K562 (cell line): ENCODE measurements around the gene COL16A1. TPM values are rescaled to one million over a fixed set of nuclear protein-coding genes. Genes with fewer than 3 reads are reported as not detected.

ENCODE experiments used
- CUX1 ChIP-seq: fragments of 200-800 bp; sonication (Bioruptor generic); IDR thresholded peaks from 2 replicates; pipeline ENCODE4 v1.6.1; 2016; ENCODE audit warnings: missing genetic modification characterization, missing compliant biosample characterization
- FOXA1 ChIP-seq: fragments of 450-650 bp; IDR thresholded peaks from 2 replicates; pipeline ENCODE4 v1.6.1; 2016; ENCODE audit warnings: mild to moderate bottlenecking, borderline replicate concordance
- MCM3 ChIP-seq: fragments of 450-650 bp; IDR thresholded peaks from 2 replicates; pipeline ENCODE4 v1.6.1; 2016
- NFE2L1 ChIP-seq: fragments of 450-650 bp; IDR thresholded peaks from 2 replicates; pipeline ENCODE4 v1.6.1; 2016; ENCODE audit warnings: missing genetic modification characterization, low read depth, mild to moderate bottlenecking, missing compliant biosample characterization, moderate library complexity, borderline replicate concordance
- NRF1 ChIP-seq, 2 experiments: fragments of 450-650 bp; IDR thresholded peaks in 1 of 2; conservative IDR thresholded peaks in 1 of 2; 2 replicates each; pipeline ENCODE4 v1.6.1; 2014; ENCODE audit warnings: mild to moderate bottlenecking in 2 of 2
- REST ChIP-seq, 2 experiments: fragments of 450-650 bp; formaldehyde crosslinking in 1 of 2; IDR thresholded peaks; 2 replicates each; pipeline versions ENCODE4 v1.4.0 to v1.6.1; 2014 to 2020; ENCODE audit warnings: mild to moderate bottlenecking in 2 of 2, borderline replicate concordance in 1 of 2, low read depth in 1 of 2
- SNRNP70 ChIP-seq: fragments of 200-400 bp; formaldehyde crosslinking; optimal IDR thresholded peaks from 2 replicates; pipeline ENCODE3; 2017; ENCODE audit warnings: low read depth, low read length
- ZNF175 ChIP-seq: fragments of 200-800 bp; sonication (Bioruptor generic); IDR thresholded peaks from 2 replicates; pipeline ENCODE4 v1.6.1; 2016; ENCODE audit warnings: low read depth, mild to moderate bottlenecking, missing genetic modification characterization, missing compliant biosample characterization
- polyA plus RNA-seq, 8 experiments: library from polyadenylated mRNA; depleted of rRNA in 4 of 8; stranded (reverse) in 5 of 8; unstranded in 3 of 8; fragments of >200 nt; fragmentation: Nextera tagmentation in 2 of 8; fragmentation: Illumina TruSeq in 1 of 8; extraction: Ambion mirVana in 2 of 8; extraction: Trizol in 1 of 8; gene quantifications; 2 replicates each; pipeline versions ENCODE4 v1.2.1 to v1.2.3, GENCODE V29; 2011 to 2014; ENCODE audit warnings: inconsistent platforms in 1 of 8, missing spikeins in 1 of 8
- total RNA-seq, 7 experiments: library from RNA; depleted of rRNA in 6 of 7; stranded (reverse); fragments of >200 nt in 6 of 7; fragmentation: Illumina TruSeq in 2 of 7; extraction: Trizol in 2 of 7; gene quantifications; 2 replicates each; pipeline versions ENCODE4 v1.2.1 to v1.2.3, GENCODE V29; 2011 to 2021; ENCODE audit warnings: low replicate concordance in 1 of 7

The COL16A1 gene
- total and polyA plus RNA-seq, 9 of the 15 experiments (the other 6 are each of a cell fraction or from before 2014, with no cell fraction given) = 0.11 to 0.60 (median 0.11) TPM; not detected in 6

- TF ChIP-seq REST (IDR thresholded peaks at IDR 0.05; ENCODE audit: borderline replicate concordance) (0 out of 2 replicates have a peak, but pooled peaks have one; percentile 25), REST (CRISPR knock-in tag; IDR thresholded peaks at IDR 0.05; ENCODE audit: low read depth) (no peak), SNRNP70 (no peak), CUX1 (CRISPR knock-in tag) (no peak), NRF1 (conservative IDR thresholded peaks at IDR 0.05 in 1 of 2, IDR thresholded peaks at IDR 0.05 in 1 of 2) (no peak), MCM3 (no peak), FOXA1 (no peak), NFE2L1 (tag) (no peak), ZNF175 (no peak)
Measured at GRCh38 chr1:31617916-31618746, 85.7 kb downstream of the COL16A1 start (continued).
